GM21723 (cell line): ENCODE results near the gene FKBP1A.

Source experiments
- ATAC-seq: cut with Tn5 transposase; IDR thresholded peaks from one replicate; pipeline ENCODE4 v1.9.1; 2021; ENCODE audit warnings: mild to moderate bottlenecking, moderate library complexity; ENCODE audit not compliant: unreplicated experiment

The FKBP1A gene

GRCh38 chr20:1335961-1336698 lies 56.7 kb downstream of the FKBP1A start:
- ATAC-seq: no peak

DNA sequence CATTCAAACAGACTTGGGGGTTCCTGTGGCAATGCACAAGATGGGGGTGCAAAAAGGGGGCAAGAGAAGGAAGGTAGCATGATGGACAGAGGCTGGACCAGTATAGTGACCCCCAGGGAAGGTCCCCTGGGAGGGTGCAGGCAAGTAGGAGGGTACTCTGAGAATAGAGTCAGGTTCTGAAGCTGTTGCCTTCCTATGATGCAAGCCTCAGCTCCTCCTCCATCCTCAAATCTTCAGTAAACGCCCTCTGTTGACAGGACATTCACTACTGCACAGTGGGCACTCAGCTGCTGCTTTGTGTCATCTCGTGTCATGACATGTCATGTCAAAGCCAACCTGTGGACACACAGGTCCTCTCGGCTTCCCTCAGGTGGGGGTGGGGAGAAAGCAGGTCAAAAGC lies 58.1 kb downstream of the FKBP1A start:
- ATAC-seq: no peak

GRCh38 chr20:1334370-1334731 lies 58.5 kb downstream of the FKBP1A start:
- ATAC-seq: no peak

- no peak for ATAC-seq
Observed at GRCh38 chr20:1333462-1334369, 59.1 kb downstream of the FKBP1A start.

DNA sequence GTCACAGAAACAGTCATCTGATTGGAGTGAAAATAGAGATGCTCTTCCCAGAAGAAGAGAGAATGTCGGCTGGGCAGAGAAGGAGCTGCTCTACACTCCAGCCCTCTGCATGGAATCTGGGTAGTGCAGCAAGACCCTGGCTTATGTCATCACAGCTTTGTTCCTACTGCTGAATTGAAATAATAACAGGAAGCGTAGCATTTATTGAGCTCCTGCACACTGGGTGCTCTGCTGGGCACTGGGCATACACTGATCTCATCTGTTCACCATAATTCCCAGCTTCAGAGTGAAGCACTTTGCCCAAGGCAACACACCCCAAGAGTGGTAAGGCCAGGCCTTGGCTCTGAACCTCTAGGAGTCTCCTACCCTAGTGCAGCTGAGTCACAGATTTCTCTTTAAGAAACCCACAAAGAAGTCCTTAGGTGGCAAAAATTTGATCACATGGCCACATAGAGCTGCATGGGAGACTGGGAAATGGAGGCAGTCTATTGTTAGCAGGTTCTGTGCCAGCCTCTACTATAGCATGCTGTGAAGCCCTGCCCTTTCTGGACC lies 60.0 kb downstream of the FKBP1A start:
- ATAC-seq: no peak

- no peak for ATAC-seq
Observed at GRCh38 chr20:1331801-1332453, 60.9 kb downstream of the FKBP1A start.

DNA sequence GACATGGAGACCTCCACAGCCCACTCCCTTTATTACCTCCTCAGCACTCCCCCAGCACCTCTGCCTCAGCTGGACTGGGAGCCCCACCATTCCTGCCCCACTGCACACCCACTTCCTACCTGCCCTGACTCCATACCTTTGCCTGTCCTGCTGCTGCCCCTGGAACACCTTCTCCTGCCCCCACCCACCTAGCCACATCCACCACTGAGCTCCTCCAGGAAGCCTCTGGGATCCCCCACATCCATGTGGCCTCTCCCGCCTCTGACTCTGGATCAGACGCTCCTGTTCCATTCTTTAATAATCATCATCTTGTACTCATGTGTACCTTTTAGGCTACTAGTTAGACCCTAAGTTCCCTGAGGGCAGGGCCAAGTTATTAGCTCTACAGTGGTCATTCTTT lies 61.8 kb downstream of the FKBP1A start:
- ATAC-seq: no peak

GRCh38 chr20:1330075-1330830 lies 62.6 kb downstream of the FKBP1A start:
- ATAC-seq: no peak

GRCh38 chr20:1328680-1329330 lies 64.0 kb downstream of the FKBP1A start, which contains the start of gene SDCBP2:
Gene SDCBP2, minus strand, starts transcription at chr20:1329139. Its CDS starts 8,723 bp downstream, at chr20:1320416.
- no peak for ATAC-seq

GRCh38 chr20:1327827-1328679 lies 64.8 kb downstream of the FKBP1A start:
- ATAC-seq: no peak

GRCh38 chr20:1327241-1327653 lies 65.6 kb downstream of the FKBP1A start:
- ATAC-seq: no peak

DNA sequence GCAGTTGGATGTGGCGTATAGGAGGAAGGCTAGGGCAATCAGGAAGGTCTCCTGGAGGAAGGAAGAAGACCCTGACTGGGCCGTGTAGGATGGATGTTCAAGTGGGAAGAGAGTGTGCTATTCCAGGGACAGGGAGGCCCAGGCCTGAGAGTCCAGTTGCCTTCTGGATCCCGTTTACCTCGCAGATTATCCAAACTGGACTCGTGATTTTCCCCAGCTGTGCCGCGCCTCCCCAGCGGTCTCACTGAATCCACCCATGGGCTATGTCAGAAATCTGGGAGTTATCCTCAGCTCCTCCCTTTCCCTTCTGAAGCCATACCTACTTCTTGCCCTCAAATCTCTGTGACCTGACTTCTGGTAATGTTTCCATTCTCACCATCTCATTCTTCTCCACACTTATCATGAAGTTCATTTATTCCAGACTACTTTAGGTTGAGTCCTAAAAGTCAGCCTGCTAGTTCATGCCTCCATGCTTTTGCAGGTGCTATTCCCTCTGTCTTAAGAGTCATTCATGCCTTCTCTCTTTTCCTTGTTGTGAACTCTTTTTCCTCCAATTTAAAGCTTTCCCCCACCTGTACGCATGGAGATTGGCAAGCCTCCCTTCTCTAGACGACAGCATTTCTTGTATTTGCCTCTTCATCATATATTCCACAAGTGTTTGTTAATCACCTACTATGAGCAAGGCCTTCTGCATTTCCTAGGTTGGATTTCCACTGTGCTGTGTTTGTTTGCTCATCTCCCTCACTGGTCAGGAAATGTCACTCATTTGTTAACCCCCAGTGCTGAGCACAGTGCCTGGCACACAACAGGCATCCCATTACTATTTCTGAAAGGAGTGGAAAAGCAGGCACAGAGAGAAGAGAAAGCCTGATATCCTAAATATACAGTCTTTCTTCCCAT lies 66.6 kb downstream of the FKBP1A start:
- no peak for ATAC-seq

GRCh38 chr20:1325173-1326030 lies 67.5 kb downstream of the FKBP1A start:
- peak; percentile 86 for ATAC-seq

DNA sequence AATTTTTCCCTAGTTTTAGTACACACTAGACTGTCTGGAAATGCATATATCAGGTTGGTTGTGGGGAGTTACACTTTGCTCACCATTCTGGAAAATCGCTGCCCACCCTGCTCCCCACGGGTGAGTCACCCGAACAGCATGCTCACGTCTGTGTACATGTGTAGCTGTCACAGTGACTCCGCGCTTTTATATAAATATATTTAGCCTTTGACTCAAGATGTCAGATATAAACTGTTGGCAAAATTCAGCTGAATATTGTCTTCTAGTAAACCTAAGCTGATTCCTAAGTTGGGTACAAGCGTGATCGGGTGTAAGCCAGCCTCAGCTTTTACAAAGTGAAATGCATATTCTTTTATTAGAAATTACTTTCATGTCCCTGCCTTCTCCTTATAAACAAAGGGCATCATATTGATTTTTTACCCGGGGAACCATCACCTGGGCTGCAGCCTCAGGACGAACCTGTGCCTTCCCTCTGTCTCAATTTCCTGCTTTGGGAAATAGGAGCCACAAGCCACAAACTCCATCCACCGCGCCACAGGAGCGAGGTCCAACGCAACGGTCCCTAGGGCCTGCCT lies 68.2 kb downstream of the FKBP1A start:
- no peak for ATAC-seq

DNA sequence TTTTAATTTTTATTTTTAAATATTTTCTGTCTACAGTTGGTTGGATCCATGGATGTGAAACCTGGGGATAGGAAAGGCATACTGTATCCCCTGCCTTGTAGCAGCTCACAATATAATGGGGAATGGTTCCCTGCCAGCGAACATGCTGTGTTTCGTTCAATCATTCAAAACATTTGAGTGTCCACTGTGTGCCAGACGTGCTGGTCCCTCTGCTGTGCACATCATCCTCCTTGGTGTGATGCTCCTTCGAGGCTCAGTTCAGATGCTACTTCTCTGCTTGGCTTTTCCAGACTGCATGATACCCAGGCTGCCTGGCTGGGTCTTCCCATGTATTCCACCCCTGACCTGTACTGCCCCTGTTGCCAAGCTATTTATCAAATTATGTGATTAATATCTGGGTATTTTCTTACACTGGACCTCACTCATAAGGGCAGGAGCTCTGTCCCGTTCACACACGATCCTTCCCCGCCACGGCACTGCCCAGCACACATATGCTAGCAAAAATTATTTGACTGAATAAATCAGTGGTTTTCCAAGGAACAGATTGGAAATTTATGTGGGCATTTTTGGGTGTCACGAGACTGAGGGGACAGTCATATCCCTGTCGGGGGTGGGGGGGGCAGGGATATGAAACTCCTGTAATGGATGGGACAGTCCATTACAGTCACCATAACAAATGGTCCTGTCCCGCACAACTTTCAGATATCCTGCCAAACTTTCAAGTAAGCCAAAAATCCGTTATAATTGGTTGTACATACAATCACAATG lies 68.8 kb downstream of the FKBP1A start:
- ATAC-seq: no peak

DNA sequence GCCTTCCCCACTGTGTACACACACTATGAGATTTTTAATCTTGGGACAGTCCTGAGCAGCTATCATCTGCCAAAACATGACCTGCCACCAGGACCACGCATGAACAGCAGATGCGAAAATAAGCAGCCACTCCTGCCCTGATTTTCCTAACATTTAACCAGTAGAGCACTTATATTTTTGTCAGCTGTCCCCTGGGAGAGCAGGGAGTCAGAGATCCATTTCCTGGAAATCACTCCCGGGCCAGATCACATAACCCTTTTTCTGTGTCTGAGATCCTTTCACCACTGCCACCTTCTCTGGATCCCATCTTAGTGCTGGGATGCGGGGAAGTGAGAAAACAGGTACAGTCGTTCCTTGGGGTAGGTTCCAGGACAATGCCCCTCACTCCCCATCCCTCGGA lies 69.6 kb downstream of the FKBP1A start:
- no peak for ATAC-seq
